SK-N-SH treated with all-trans-retinoic acid at 6 μM for 48 hours (cell line): Measurements from ENCODE around the gene SNED1.

Source experiments
- ARNTL ChIP-seq: fragments of 450-650 bp; formaldehyde crosslinking; IDR thresholded peaks from 2 replicates; pipeline ENCODE4 v1.5.0; 2020; ENCODE audit warnings: low read depth, mild to moderate bottlenecking, moderate library complexity, borderline replicate concordance
- BACH2 ChIP-seq: fragments of 250-450 bp; sonication (Bioruptor Pico); IDR thresholded peaks from 2 replicates; pipeline ENCODE4 v1.9.0; 2021; ENCODE audit warnings: mild to moderate bottlenecking, borderline replicate concordance
- OSR1 ChIP-seq: fragments of 250-450 bp; sonication (Bioruptor Pico); IDR thresholded peaks from 2 replicates; pipeline ENCODE4 v1.8.0; 2022; ENCODE audit warnings: moderate library complexity, mild to moderate bottlenecking, inconsistent platforms
- PPARA ChIP-seq: fragments of 250-450 bp; sonication (Bioruptor Pico); IDR thresholded peaks from 2 replicates; pipeline ENCODE4 v1.5.0; 2020; ENCODE audit warnings: mild to moderate bottlenecking, borderline replicate concordance
- RARB ChIP-seq: fragments of 250-450 bp; sonication (Bioruptor Pico); IDR thresholded peaks from 2 replicates; pipeline ENCODE4 v1.8.0; 2021; ENCODE audit warnings: mild to moderate bottlenecking, moderate library complexity
- SNAI2 ChIP-seq: fragments of 250-450 bp; sonication (Bioruptor Pico); IDR thresholded peaks from 2 replicates; pipeline ENCODE4 v1.5.0; 2020; ENCODE audit warnings: mild to moderate bottlenecking, moderate library complexity
- ZC3H10 ChIP-seq: fragments of 250-450 bp; sonication (Bioruptor Pico); IDR thresholded peaks from 2 replicates; pipeline ENCODE4 v1.5.1; 2021; ENCODE audit warnings: mild to moderate bottlenecking, moderate library complexity
- ZFP3 ChIP-seq: fragments of 250-450 bp; sonication (Bioruptor Pico); IDR thresholded peaks from 2 replicates; pipeline ENCODE4 v1.5.0; 2020; ENCODE audit warnings: mild to moderate bottlenecking, moderate library complexity
- ZNF70 ChIP-seq: fragments of 450-650 bp; formaldehyde crosslinking; IDR thresholded peaks from 2 replicates; pipeline ENCODE4 v1.5.0; 2020; ENCODE audit warnings: mild to moderate bottlenecking, moderate library complexity
- ZNF8 ChIP-seq: fragments of 450-650 bp; formaldehyde crosslinking; IDR thresholded peaks from 2 replicates; pipeline ENCODE4 v1.5.0; 2020; ENCODE audit warnings: mild to moderate bottlenecking, moderate library complexity
- TF ChIP-seq, protein P1 (sequence below): fragments of 250-450 bp; sonication (Bioruptor Pico); IDR thresholded peaks from 2 replicates; pipeline ENCODE4 v1.8.0; 2020; ENCODE audit warnings: mild to moderate bottlenecking, moderate library complexity, borderline replicate concordance
- TF ChIP-seq, protein P2 (sequence below): fragments of 250-450 bp; sonication (Bioruptor Pico); IDR thresholded peaks from 2 replicates; pipeline ENCODE4 v1.5.1; 2020; ENCODE audit warnings: low read depth, mild to moderate bottlenecking, moderate library complexity
- TF ChIP-seq, protein P3 (sequence below): fragments of 250-450 bp; sonication (Bioruptor Pico); IDR thresholded peaks from 2 replicates; pipeline ENCODE4 v1.5.1; 2021; ENCODE audit warnings: mild to moderate bottlenecking, moderate library complexity

GRCh38 chr2:241020629-241021190 is 22.3 kb downstream of the SNED1 start:
- no peak for TF ChIP-seq OSR1 (CRISPR knock-in tag)
- TF ChIP-seq, protein P1, sequence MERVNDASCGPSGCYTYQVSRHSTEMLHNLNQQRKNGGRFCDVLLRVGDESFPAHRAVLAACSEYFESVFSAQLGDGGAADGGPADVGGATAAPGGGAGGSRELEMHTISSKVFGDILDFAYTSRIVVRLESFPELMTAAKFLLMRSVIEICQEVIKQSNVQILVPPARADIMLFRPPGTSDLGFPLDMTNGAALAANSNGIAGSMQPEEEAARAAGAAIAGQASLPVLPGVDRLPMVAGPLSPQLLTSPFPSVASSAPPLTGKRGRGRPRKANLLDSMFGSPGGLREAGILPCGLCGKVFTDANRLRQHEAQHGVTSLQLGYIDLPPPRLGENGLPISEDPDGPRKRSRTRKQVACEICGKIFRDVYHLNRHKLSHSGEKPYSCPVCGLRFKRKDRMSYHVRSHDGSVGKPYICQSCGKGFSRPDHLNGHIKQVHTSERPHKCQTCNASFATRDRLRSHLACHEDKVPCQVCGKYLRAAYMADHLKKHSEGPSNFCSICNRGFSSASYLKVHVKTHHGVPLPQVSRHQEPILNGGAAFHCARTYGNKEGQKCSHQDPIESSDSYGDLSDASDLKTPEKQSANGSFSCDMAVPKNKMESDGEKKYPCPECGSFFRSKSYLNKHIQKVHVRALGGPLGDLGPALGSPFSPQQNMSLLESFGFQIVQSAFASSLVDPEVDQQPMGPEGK (CRISPR knock-in tag) = no peak
- TF ChIP-seq ARNTL = no peak
- no peak for TF ChIP-seq ZC3H10
- TF ChIP-seq ZFP3 (CRISPR knock-in tag) = no peak
- TF ChIP-seq, protein P2, sequence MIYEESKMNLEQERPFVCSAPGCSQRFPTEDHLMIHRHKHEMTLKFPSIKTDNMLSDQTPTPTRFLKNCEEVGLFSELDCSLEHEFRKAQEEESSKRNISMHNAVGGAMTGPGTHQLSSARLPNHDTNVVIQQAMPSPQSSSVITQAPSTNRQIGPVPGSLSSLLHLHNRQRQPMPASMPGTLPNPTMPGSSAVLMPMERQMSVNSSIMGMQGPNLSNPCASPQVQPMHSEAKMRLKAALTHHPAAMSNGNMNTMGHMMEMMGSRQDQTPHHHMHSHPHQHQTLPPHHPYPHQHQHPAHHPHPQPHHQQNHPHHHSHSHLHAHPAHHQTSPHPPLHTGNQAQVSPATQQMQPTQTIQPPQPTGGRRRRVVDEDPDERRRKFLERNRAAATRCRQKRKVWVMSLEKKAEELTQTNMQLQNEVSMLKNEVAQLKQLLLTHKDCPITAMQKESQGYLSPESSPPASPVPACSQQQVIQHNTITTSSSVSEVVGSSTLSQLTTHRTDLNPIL = no peak
- no peak for TF ChIP-seq ZNF8
- no peak for TF ChIP-seq RARB (CRISPR knock-in tag)
- no peak for TF ChIP-seq SNAI2 (CRISPR knock-in tag)
- TF ChIP-seq PPARA (CRISPR knock-in tag) = no peak
- no peak for TF ChIP-seq BACH2 (CRISPR knock-in tag)
- TF ChIP-seq ZNF70 = no peak
- TF ChIP-seq, protein P3, sequence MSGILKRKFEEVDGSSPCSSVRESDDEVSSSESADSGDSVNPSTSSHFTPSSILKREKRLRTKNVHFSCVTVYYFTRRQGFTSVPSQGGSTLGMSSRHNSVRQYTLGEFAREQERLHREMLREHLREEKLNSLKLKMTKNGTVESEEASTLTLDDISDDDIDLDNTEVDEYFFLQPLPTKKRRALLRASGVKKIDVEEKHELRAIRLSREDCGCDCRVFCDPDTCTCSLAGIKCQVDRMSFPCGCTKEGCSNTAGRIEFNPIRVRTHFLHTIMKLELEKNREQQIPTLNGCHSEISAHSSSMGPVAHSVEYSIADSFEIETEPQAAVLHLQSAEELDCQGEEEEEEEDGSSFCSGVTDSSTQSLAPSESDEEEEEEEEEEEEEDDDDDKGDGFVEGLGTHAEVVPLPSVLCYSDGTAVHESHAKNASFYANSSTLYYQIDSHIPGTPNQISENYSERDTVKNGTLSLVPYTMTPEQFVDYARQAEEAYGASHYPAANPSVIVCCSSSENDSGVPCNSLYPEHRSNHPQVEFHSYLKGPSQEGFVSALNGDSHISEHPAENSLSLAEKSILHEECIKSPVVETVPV (CRISPR knock-in tag) = no peak
